Body of pancreas (tissue), 4 donors: ENCODE data around the gene ARIH1. TPM values are rescaled to one million over a fixed set of nuclear protein-coding genes. Genes with fewer than 3 reads are reported as not detected.
A peak's percentile ranks its signal among the peaks of the same experiment; 100 is the strongest.

ENCODE experiments used
- ATAC-seq: fragments of 150-250 bp; one replicate; pipeline ENCODE4 v1.9.1; 2016
- DNase-seq, 4 donors: peaks; one replicate each; pipeline ENCODE4 v3.0.0-alpha.2; 2019
- H3K27ac ChIP-seq, 4 donors: fragments of 200-600 bp; sonication (generic); 1 replicate in 3 of 4; 2 replicates in 1 of 4; pipeline versions ENCODE4 v1.5.1 to v1.6.1; 2016 to 2019; ENCODE audit warnings: mild to moderate bottlenecking in 1 of 4, mixed read lengths in 1 of 4, moderate library complexity in 1 of 4
- H3K27me3 ChIP-seq, 2 donors: fragments of 200-600 bp; sonication (generic); one replicate each; pipeline ENCODE4 v1.6.0; 2016; ENCODE audit warnings: mild to moderate bottlenecking in 1 of 2
- H3K36me3 ChIP-seq, 2 donors: fragments of 200-600 bp; sonication (generic); replicated peaks in 1 of 2; 2 replicates each; pipeline ENCODE4 v1.5.1; 2016; ENCODE audit warnings: low read depth in 2 of 2; ENCODE audit not compliant: insufficient read depth in 1 of 2
- H3K4me1 ChIP-seq: fragments of 200-600 bp; sonication (generic); one replicate; pipeline ENCODE4 v1.6.0; 2016
- H3K4me3 ChIP-seq, 2 donors: fragments of 200-600 bp; sonication (generic); 1 replicate in 1 of 2; 2 replicates in 1 of 2; pipeline ENCODE4 v1.5.1; 2016 to 2019
- H3K9me3 ChIP-seq, 3 donors: fragments of 200-600 bp; sonication (generic); 1 replicate in 2 of 3; 2 replicates in 1 of 3; pipeline ENCODE4 v1.5.1; 2016
- CTCF ChIP-seq, 7 experiments: fragments of 450-650 bp in 4 of 7; fragments of 200-600 bp in 3 of 7; sonication (generic) in 3 of 7; IDR thresholded peaks; one replicate each; pipeline ENCODE4 v1.5.1; 2016 to 2019; ENCODE audit warnings: antibody characterized with exemption in 7 of 7
- POLR2A ChIP-seq, 3 donors: fragments of 450-650 bp; IDR thresholded peaks; one replicate each; pipeline ENCODE4 v1.6.1; 2016; ENCODE audit warnings: antibody characterized with exemption in 3 of 3, mild to moderate bottlenecking in 2 of 3
- WGBS, 2 donors: methylation state at CpG; one replicate each; pipeline ENCODE4 v1.1.5; 2017; 5-methylcytosine and 5-hydroxymethylcytosine counted together
- intact Hi-C: fragments of 100-400 bp; cut with DNase I; formaldehyde crosslinking; loops from one replicate; pipeline ENCODE4 v1.15.1; 2023
- total RNA-seq, 2 donors: library from RNA; depleted of rRNA; stranded (reverse); fragments of >200 nt; gene quantifications; one replicate each; pipeline ENCODE4 v1.1.0, GENCODE V29; 2016

The ARIH1 gene
- total RNA-seq, 2 donors from 2014 or later: 28.5 to 52.1 TPM

DNA sequence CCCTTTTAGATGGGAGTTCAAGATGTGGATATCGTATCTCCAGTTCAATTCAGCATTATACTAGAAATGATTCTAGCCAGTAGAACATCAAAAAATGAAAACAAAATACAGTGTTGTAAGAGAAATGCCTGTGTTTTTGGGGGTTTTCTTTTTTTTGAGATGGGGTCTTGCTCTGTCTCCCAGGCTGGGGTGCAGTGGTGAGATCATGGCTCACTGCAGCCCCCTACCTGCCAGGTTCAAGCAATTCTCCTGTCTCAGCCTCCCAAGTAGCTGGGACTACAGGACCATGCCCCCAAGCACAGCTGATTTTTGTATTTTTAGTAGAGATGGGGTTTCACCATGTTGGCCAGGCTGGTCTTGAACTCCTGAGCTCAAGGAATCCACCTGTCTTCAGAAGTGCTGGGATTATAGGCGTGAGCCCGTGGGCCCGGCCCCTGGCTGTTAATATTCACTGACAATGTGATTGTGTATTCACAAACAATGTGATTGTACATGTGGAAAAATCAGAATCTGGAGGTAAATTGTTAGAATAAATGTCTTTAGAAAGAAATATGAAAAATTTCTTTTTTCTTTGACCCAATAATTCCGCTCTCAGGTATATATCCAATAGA, 59.0 kb downstream of the ARIH1 start:
- intact Hi-C loops: no loop called here
- no peaks in the 10 kb centered on the region for H3K9me3 ChIP-seq
- TF ChIP-seq CTCF (IDR thresholded peaks at IDR 0.05): peak in 4 of 7 experiments; percentile 13 to 29 (median 23)
- no peak for TF ChIP-seq POLR2A (IDR thresholded peaks at IDR 0.05)
- peak in 1 of 4 donors; percentile 15 for DNase-seq
- H3K36me3 ChIP-seq: no peaks in the 10 kb centered on the region
- H3K4me3 ChIP-seq: no peak overlapping the region
- H3K27me3 ChIP-seq: no peaks in the 10 kb centered on the region
- WGBS, 2 donors: 93 to 99% methylated on average over 5 of the region's 5 CpGs
- H3K27ac ChIP-seq: no peak overlapping the region
- no peak for ATAC-seq
- H3K4me1 ChIP-seq: peaks cover 17% of the 10 kb centered on the region

DNA sequence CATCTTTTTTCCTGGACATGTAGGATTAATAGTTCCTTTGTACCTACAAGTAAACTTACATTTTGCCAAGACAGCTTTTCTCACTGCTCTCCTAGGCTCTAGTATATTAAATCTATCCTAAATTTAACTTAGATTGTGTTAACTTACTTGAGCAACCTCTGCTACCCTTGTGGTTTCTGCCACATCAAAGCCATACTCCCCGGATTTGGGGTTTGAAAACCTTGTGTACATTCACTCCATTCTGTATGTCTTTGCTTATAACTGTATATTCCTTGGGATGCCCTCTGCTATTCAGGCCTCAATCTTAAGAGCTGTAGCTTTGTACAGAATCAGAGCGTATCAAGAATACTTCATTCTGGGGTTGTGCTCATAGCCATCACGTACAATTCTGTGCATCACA, 60.4 kb downstream of the ARIH1 start:
- H3K27ac ChIP-seq: no peak overlapping the region
- no peak overlapping the region for H3K4me3 ChIP-seq
- H3K27me3 ChIP-seq: no peaks in the 10 kb centered on the region
- H3K4me1 ChIP-seq: peaks cover 17% of the 10 kb centered on the region
- no peak for TF ChIP-seq POLR2A (IDR thresholded peaks at IDR 0.05)
- TF ChIP-seq CTCF (IDR thresholded peaks at IDR 0.05): no peak
- no peak for ATAC-seq
- H3K36me3 ChIP-seq: no peaks in the 10 kb centered on the region
- 93 to 99% methylated on average over 3 of the region's 3 CpGs for WGBS, 2 donors
- H3K9me3 ChIP-seq: no peaks in the 10 kb centered on the region
- DNase-seq: no peak
- intact Hi-C loops: no loop called here

DNA sequence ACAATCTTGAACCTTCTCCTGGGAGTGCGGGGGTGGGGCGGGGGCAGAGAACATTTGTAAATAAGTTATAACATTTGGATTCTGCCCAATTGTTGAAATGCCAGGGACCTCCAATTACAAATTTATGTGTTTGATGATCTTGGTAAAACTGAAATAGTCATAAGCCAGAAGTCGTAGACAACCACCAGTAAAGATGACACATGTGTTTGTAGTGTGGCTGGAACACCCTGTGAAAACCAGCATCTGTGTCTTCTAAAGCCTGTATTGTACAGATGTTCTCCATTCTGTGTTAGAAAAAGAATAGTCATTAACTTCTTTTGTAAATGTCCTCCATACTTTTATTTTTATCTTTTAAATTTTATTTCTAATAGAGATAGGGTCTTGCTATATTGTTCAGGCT, 61.8 kb downstream of the ARIH1 start:
- intact Hi-C loops: no loop called here
- TF ChIP-seq POLR2A (IDR thresholded peaks at IDR 0.05) (no peak), CTCF (IDR thresholded peaks at IDR 0.05) (no peak)
- WGBS, 2 donors: 65 to 77% methylated on average over 3 of the region's 3 CpGs
- no peak overlapping the region for H3K27ac ChIP-seq
- H3K27me3 ChIP-seq: no peaks in the 10 kb centered on the region
- H3K4me1 ChIP-seq: peaks cover 17% of the 10 kb centered on the region
- ATAC-seq (no peak), DNase-seq (peak; percentile 14 to 26 (median 16))
- no peak overlapping the region for H3K4me3 ChIP-seq
- H3K9me3 ChIP-seq: peaks cover 0 to 5% (median 0%) of the 10 kb centered on the region in 3 donors
- H3K36me3 ChIP-seq: no peaks in the 10 kb centered on the region

GRCh38 chr15:72536506-72536905, 62.4 kb downstream of the ARIH1 start:
- Histone ChIP-seq H3K4me3 (no peak overlapping the region), H3K4me1 (peaks cover 17% of the 10 kb centered on the region), H3K36me3 (no peaks in the 10 kb centered on the region), H3K9me3 (peaks cover 0 to 8% (median 0%) of the 10 kb centered on the region in 3 donors), H3K27me3 (no peaks in the 10 kb centered on the region), H3K27ac (no peak overlapping the region)
- WGBS, 2 donors: 78 to 81% methylated on average over 3 of the region's 3 CpGs
- ATAC-seq: no peak
- no peak for TF ChIP-seq CTCF (IDR thresholded peaks at IDR 0.05)
- no peak for TF ChIP-seq POLR2A (IDR thresholded peaks at IDR 0.05)
- intact Hi-C loops: no loop called here
- no peak for DNase-seq

DNA sequence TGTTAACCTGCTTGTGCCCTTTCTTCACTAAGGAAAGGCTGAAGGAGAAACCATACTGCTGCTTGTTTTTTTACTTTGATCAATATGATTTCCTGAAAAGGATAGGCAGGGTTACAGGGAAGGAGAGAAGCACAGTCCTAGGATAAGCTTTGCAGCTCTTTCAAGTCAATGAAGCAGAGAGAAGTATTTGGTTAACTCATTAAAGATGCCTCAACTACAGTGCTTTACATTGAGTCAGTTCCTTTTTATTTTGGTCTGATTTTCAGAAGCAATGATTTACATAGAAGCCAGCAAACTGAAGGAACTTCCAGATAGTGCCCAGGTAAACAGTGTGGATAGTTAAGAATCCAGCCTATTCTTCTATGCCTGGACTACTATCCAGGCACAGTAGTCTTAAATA, 64.8 kb downstream of the ARIH1 start:
- peaks cover 17% of the 10 kb centered on the region for H3K4me1 ChIP-seq
- no peaks in the 10 kb centered on the region for H3K27me3 ChIP-seq
- ATAC-seq: no peak
- no peaks in the 10 kb centered on the region for H3K36me3 ChIP-seq
- intact Hi-C loops: no loop called here
- DNase-seq: no peak
- no peak overlapping the region for H3K27ac ChIP-seq
- no peak for TF ChIP-seq CTCF (IDR thresholded peaks at IDR 0.05)
- TF ChIP-seq POLR2A (IDR thresholded peaks at IDR 0.05): no peak
- H3K9me3 ChIP-seq: peaks cover 0 to 8% (median 0%) of the 10 kb centered on the region in 3 donors
- no peak overlapping the region for H3K4me3 ChIP-seq
